IPS-18a (cell line): Measurements from ENCODE around the gene PRIM1.

Experiments used
- H3K27ac ChIP-seq: one replicate; pipeline ENCODE4 v1.5.1; 2013; ENCODE audit warnings: low read length
- H3K27me3 ChIP-seq: one replicate; pipeline ENCODE4 v1.6.1; 2013; ENCODE audit warnings: mild to moderate bottlenecking, low read length; ENCODE audit not compliant: control insufficient read depth, insufficient read depth
- H3K36me3 ChIP-seq: one replicate; pipeline ENCODE4 v1.6.1; 2013; ENCODE audit warnings: low read depth, low read length; ENCODE audit not compliant: control insufficient read depth
- H3K4me1 ChIP-seq: one replicate; pipeline ENCODE4 v1.6.1; 2013; ENCODE audit warnings: low read depth, low read length; ENCODE audit not compliant: control insufficient read depth
- H3K4me3 ChIP-seq: one replicate; pipeline ENCODE4 v1.5.1; 2013; ENCODE audit warnings: low read length
- H3K9ac ChIP-seq: one replicate; pipeline ENCODE4 v1.6.1; 2013; ENCODE audit warnings: mild to moderate bottlenecking, low read length, moderate library complexity
- H3K9me3 ChIP-seq: one replicate; pipeline ENCODE4 v1.6.1; 2013; ENCODE audit warnings: low read depth, low read length; ENCODE audit not compliant: control insufficient read depth

The PRIM1 gene

GRCh38 chr12:56781726-56782125, 29.6 kb upstream of the PRIM1 start:
- Histone ChIP-seq H3K27ac (no peak overlapping the region), H3K36me3 (no peaks in the 10 kb centered on the region), H3K9ac (no peak overlapping the region), H3K27me3 (no peaks in the 10 kb centered on the region), H3K9me3 (no peaks in the 10 kb centered on the region), H3K4me1 (no peaks in the 10 kb centered on the region), H3K4me3 (no peak overlapping the region)

- Histone ChIP-seq H3K9me3 (no peaks in the 10 kb centered on the region), H3K4me1 (no peaks in the 10 kb centered on the region)
These were observed 26.6 kb upstream of the PRIM1 start for GRCh38 chr12:56778756-56779155.

GRCh38 chr12:56776654-56777053, 24.5 kb upstream of the PRIM1 start:
- H3K36me3 ChIP-seq = no peaks in the 10 kb centered on the region
- no peaks in the 10 kb centered on the region for H3K9me3 ChIP-seq
- no peak overlapping the region for H3K9ac ChIP-seq
- H3K27ac ChIP-seq = no peak overlapping the region
- no peak overlapping the region for H3K4me3 ChIP-seq
- no peaks in the 10 kb centered on the region for H3K4me1 ChIP-seq
- no peaks in the 10 kb centered on the region for H3K27me3 ChIP-seq

More at GRCh38 chr12:56778756-56779155, 26.6 kb upstream of the PRIM1 start:
- Histone ChIP-seq H3K9ac (no peak overlapping the region), H3K27me3 (no peaks in the 10 kb centered on the region), H3K27ac (no peak overlapping the region), H3K36me3 (no peaks in the 10 kb centered on the region), H3K4me3 (no peak overlapping the region)

DNA sequence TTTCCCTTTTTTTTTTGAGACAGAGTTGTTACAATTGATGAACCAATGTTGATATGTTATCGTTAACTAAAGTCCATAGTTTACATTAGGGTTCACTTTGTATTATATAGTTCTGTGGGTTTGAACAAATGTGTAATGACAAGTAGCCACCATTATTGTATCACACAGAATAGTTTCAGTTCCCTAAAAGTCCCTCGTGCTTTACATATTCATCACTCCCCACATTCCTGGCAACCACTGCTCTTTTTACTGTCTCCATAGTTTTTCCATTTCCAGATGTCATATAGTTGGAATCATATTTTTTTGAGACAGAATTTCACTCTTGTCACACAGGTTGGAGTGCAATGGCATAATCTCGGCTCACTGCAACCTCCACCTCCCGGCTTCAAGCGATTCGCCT, 23.5 kb upstream of the PRIM1 start:
- no peaks in the 10 kb centered on the region for H3K36me3 ChIP-seq
- no peaks in the 10 kb centered on the region for H3K4me1 ChIP-seq
- H3K27me3 ChIP-seq = no peaks in the 10 kb centered on the region

DNA sequence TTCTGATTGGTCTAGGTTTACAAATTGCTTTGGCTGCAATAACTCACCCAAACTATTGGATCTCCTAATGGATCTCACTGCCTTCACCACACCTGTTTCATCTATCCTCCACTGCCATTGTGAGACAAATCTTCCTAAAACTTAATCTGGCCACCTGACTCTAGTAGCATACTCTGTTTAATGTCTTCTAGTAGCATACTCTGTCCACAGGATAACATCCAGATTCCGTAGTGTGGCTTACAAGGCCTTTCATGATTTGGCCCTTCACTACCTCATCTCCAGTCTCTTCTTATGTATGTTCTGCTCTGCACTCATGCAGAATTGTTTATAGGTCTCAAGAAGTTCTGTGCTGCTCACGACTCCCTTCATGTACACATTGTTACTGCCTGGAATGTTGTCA, 21.0 kb upstream of the PRIM1 start:
- no peak overlapping the region for H3K4me3 ChIP-seq
- H3K36me3 ChIP-seq = no peaks in the 10 kb centered on the region
- no peaks in the 10 kb centered on the region for H3K27me3 ChIP-seq
- no peaks in the 10 kb centered on the region for H3K4me1 ChIP-seq
- H3K9ac ChIP-seq = no peak overlapping the region
- no peak overlapping the region for H3K27ac ChIP-seq
- no peaks in the 10 kb centered on the region for H3K9me3 ChIP-seq

More for the DNA sequence above, 23.5 kb upstream of the PRIM1 start:
- Histone ChIP-seq H3K27ac (no peak overlapping the region), H3K4me3 (no peak overlapping the region), H3K9ac (no peak overlapping the region), H3K9me3 (no peaks in the 10 kb centered on the region)

DNA sequence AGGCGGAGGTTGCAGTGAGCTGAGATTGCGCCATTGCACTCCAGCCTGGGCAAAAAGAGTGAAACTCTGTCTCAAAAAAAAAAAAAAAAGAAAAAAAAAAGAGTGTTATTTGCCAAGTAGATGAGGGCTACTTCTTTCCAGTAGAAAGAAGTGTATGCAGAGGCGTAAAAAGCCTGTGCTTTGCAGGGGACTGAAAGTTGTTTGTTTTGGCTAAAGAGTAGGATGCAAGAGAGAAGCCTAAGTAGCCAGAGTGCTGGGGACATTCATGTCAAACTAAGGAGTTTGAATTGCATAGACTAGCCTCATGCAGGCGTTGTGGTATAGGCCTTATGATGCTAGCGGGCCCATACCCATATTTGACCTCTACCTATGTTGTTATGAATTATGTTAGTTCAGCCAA, 20.5 kb upstream of the PRIM1 start:
- Histone ChIP-seq H3K27ac (no peak overlapping the region), H3K4me3 (no peak overlapping the region), H3K27me3 (no peaks in the 10 kb centered on the region), H3K9ac (no peak overlapping the region), H3K36me3 (no peaks in the 10 kb centered on the region), H3K4me1 (no peaks in the 10 kb centered on the region), H3K9me3 (no peaks in the 10 kb centered on the region)

- no peaks in the 10 kb centered on the region for H3K4me1 ChIP-seq
- no peak overlapping the region for H3K9ac ChIP-seq
- H3K9me3 ChIP-seq = no peaks in the 10 kb centered on the region
- H3K27me3 ChIP-seq = no peaks in the 10 kb centered on the region
- no peak overlapping the region for H3K27ac ChIP-seq
- no peaks in the 10 kb centered on the region for H3K36me3 ChIP-seq
- H3K4me3 ChIP-seq = no peak overlapping the region
These were observed 17.7 kb upstream of the PRIM1 start for GRCh38 chr12:56769868-56770267.

DNA sequence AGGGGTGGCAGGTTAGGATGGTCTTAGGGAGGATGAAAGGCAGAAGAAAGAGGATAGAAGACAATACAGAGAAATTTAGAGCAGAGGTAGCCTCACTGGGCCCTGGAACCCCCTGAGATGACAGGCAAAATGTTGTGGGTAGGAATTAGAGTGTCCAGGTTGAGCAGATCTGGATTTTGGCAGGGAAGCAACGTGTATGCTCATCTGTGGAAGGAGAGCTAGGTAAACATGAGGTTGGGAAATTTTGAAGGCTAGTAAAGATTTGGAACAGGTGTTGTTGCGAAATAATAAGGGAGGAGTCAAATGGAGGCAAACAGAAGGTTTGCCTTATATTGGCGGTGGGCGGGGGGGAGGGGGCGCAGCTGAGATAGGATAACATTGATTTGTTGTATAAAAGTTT, 16.3 kb upstream of the PRIM1 start:
- Histone ChIP-seq H3K4me3 (no peak overlapping the region), H3K9ac (no peak overlapping the region), H3K4me1 (no peaks in the 10 kb centered on the region), H3K9me3 (no peaks in the 10 kb centered on the region), H3K27me3 (no peaks in the 10 kb centered on the region), H3K36me3 (no peaks in the 10 kb centered on the region), H3K27ac (no peak overlapping the region)

GRCh38 chr12:56766535-56766934, 14.4 kb upstream of the PRIM1 start:
- no peaks in the 10 kb centered on the region for H3K9me3 ChIP-seq
- H3K27me3 ChIP-seq = no peaks in the 10 kb centered on the region
- no peaks in the 10 kb centered on the region for H3K4me1 ChIP-seq
- H3K9ac ChIP-seq = no peak overlapping the region
- no peak overlapping the region for H3K27ac ChIP-seq
- no peaks in the 10 kb centered on the region for H3K36me3 ChIP-seq
- H3K4me3 ChIP-seq = no peak overlapping the region

GRCh38 chr12:56763753-56764657, 11.9 kb upstream of the PRIM1 start:
- H3K9ac ChIP-seq = no peak overlapping the region
- no peaks in the 10 kb centered on the region for H3K4me1 ChIP-seq
- no peaks in the 10 kb centered on the region for H3K9me3 ChIP-seq
- H3K4me3 ChIP-seq = no peak overlapping the region
- H3K27me3 ChIP-seq = no peaks in the 10 kb centered on the region
- H3K36me3 ChIP-seq = no peaks in the 10 kb centered on the region
- H3K27ac ChIP-seq = no peak overlapping the region

DNA sequence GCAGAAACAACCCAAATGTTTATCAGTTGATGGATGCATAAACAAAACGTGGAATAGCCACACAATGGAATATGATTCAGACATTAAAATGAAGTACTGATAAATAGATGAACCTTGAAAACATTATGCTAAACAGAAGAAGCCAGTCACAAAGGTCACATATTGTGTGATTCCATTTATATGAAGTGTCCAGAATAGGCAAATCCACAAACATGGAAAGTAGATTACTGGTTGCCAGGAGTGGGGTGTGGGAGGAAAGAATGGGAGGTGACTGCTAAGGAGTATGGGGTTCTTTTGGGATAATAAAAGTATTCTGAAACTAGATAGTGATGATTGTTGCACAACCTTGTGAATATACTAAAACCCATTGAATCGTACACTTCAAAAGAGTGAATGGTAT, 9.7 kb upstream of the PRIM1 start:
- Histone ChIP-seq H3K4me1 (no peaks in the 10 kb centered on the region), H3K9ac (no peak overlapping the region), H3K9me3 (no peaks in the 10 kb centered on the region)

DNA sequence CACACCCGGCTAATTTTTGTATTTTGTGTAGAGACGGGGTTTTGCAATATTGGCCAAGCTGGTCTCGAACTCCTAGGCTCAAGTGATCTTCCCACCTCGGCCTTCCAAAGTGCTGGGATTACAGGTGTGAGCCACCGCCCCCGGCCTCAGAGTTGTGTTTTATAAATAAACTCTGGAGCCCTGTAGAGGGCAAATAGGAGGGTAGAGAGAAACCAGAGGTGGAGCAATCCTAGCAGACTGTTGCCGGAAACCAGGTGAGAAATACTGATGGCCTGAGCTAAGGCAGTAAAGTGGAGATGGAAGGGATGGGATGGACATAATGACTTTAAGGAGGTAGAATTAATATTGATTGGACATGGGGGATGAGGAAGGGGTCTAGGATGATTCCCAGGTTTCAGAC, 8.3 kb upstream of the PRIM1 start:
- no peak overlapping the region for H3K27ac ChIP-seq
- H3K4me3 ChIP-seq = no peak overlapping the region
- no peaks in the 10 kb centered on the region for H3K27me3 ChIP-seq

More for the DNA sequence above, 9.7 kb upstream of the PRIM1 start:
- no peaks in the 10 kb centered on the region for H3K27me3 ChIP-seq
- no peak overlapping the region for H3K27ac ChIP-seq
- H3K36me3 ChIP-seq = no peaks in the 10 kb centered on the region
- H3K4me3 ChIP-seq = no peak overlapping the region

More for the DNA sequence above, 8.3 kb upstream of the PRIM1 start:
- Histone ChIP-seq H3K4me1 (no peaks in the 10 kb centered on the region), H3K9me3 (no peaks in the 10 kb centered on the region), H3K9ac (no peak overlapping the region), H3K36me3 (no peaks in the 10 kb centered on the region)
